Stimulated activated CD4-positive, alpha-beta T cell treated with anti-CD3 and anti-CD28 coated beads, TNF-alpha, amount 100 ng/mL, for 4 hours (primary cell): ENCODE measurements around the gene TBC1D14.
"Not testable (repeated sequence)": the region's sequence is repeated elsewhere in the genome, so short reads cannot be mapped to it uniquely, and the experiment has no call there.

Experiments
- DNase-seq, 3 experiments: peaks; one replicate each; pipeline ENCODE4 v3.0.0-alpha.2; 2020; ENCODE audit warnings: low read depth in 3 of 3

The TBC1D14 gene

GRCh38 chr4:6971536-6972374, 62.1 kb downstream of the TBC1D14 start:
- no peak for DNase-seq

GRCh38 chr4:6972375-6972650, 62.7 kb downstream of the TBC1D14 start:
- no peak for DNase-seq

DNA sequence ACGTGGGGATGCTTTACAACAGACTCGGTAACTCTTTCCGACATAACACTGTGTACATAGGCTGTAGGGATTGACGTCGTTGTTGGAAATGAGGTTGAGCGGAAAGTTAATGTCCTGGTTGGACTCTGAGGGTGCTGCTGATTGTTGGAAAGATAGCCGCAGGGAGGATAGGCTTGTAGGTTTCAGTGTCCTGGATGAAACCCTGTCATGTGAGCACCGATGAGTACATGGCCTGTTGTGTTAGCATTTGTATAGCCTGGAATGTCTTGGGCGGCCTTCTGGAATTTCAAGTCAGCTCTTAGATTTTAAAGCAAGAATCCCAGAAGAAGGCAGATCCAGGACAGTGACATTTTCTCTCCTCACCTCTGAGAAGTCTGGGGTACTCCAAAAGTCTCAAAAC, 63.3 kb downstream of the TBC1D14 start:
- no peak for DNase-seq

GRCh38 chr4:6974138-6974848, 64.7 kb downstream of the TBC1D14 start:
- DNase-seq: peak; percentile 58 to 68 (median 63)

DNA sequence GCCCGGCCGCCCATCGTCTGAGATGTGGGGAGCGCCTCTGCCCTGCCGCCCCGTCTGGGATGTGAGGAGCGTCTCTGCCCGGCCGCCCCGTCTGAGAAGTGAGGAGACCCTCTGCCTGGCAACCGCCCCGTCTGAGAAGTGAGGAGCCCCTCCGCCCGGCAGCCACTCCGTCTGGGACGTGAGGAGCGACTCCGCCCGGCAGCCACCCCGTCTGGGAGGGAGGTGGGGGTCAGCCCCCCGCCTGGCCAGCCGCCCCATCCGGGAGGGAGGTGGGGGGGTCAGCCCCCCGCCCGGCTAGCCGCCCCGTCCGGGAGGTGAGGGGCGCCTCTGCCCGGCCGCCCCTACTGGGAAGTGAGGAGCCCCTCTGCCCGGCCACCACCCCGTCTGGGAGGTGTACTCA, 68.2 kb downstream of the TBC1D14 start:
- DNase-seq: not testable (repeated sequence)

- no peak for DNase-seq
Observed at GRCh38 chr4:6983544-6984142, 74.0 kb downstream of the TBC1D14 start.

DNA sequence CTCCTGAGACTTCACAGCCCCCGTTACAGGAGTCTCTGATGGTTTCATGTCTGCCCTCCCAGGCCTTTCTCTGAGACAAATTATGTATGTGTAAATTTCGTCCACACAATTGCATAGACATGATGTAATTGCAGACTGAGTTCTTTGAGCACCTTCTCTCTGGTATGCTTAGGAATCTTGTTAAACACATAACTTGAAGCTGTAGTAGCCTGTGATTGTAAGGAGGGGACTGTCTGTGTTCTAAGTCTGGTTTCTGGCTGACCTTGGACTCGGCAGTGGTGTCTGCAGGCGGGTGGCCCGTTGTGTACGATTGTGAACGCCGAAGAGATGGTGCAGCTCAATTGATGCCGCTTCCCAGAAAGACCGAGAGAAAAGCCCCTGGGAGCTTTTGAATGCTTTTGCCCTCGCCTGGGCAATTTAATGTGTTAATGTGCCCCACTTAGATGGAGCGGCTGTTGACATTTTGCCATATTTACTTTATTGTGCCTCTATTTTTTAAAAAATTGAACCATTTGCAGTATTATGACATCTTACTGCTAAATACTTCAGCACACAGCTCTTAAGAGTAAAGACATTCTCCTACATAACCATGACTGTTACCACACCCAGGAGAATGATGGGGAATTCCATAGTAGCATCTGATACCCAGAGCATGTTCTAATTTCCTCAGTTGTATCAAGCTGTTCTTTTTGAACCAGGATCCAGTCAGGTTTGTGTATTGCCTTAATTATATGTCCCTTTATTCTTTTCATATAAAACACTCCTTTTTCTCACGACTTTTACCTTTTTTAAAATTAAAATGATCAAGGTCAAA, 75.2 kb downstream of the TBC1D14 start:
- DNase-seq: no peak

DNA sequence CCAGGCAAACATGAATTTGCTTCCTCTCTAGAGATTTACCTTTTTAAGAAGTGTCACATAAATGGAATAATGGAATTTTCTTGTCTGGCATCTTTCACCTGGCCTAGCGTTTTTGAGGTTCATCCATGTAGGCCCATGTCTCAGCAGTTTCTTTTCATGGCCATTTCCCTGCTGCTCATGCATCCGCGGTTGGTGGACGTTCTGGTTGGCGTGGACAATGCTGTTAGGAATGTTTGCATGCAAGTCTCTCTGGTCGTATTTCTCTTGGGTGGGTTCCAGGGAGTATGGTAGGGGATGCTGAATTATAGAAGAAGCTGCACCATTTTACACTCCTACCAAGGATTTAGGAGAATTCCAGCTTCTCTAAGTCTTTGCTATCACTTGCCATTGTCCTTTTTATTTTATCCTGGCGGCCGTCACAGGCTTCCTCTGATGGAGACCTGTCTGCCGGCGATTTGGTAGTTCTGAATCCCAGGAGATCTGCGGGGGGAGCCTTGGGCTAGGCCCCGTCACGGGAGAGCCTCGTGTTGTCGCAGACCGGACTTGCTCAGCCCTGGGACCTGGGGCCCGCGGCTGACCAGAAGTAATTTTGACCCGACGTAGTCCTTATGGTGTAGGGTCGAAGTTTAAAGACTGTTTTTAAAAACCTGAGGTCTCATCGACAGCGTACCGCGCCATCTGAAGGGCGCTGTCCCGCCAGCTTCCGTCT, 76.6 kb downstream of the TBC1D14 start:
- no peak for DNase-seq

DNA sequence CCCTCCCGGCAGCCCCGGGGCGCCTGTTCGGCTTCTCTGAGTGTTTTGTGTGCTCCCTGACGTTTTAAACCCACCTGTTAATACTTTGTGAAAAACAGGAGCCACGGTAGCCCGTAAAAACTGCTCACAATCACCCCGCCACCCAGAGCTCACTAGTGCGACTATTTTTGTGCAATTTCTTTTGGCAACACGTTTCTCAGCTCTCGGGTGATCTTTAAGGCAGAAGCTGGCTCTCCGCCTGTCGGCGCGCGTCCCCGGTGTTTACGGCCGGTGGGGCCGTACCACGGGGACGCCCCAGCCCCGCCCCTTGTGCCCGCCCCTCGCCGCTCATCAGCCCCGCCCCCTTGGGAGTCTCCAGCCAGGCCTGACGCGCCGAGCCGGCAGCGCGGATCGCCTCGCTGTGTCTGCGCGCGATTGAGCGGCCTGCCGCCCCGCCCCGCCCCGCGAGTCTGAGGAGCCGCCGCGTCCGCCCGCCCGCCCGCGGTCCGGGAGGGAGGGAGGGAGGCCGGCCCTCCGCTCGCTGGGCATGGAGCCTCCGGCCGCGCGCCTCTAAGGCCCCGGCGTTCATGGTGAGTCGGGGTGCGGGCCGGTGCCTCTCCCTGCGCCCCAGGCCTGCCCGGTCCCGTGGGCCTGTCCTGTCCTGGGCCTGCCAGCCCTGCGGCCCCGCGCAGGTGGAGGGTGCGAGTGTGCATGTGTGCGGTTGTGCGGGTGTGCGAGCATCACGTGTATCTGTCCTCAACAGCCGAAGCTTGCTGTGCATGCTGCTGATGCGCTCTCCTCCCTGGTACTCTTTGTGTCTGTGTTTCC, 77.4 kb downstream of the TBC1D14 start:
- peak; percentile 88 to 89 (median 88) for DNase-seq

- peak in 1 of 3 experiments; percentile 9 for DNase-seq
Observed at GRCh38 chr4:6987588-6987961, 77.9 kb downstream of the TBC1D14 start.

- no peak for DNase-seq
Observed at GRCh38 chr4:6988016-6988715, 78.5 kb downstream of the TBC1D14 start.

DNA sequence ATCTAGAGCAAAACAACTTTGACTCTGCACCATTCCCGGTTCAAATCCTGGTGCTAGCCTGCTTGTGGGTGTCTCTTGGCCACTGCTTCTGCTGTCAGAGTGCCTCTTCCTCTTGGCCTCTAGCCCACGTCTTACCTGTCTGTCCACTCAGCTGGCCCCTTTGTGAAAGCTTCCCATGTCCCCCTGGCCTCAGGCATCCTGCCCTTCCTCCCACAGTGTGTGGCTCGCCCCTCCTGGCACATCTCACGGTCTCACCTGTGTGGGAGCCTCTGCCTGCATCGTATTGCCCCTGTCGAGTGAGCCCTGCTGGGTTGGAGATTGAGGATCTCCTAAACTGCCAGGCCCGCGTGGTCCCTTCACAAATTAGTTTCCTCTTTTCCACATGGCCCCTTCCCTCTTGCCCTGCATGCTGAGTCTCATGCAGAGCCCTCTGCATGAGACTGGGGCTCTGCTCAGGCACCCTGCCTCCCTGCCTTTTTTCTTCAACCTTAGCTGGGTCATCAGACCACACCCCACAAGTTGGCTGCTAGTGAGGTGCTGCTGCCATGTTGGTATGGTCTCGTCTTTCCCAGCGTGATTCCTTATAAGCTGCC, 79.8 kb downstream of the TBC1D14 start:
- DNase-seq: no peak

DNA sequence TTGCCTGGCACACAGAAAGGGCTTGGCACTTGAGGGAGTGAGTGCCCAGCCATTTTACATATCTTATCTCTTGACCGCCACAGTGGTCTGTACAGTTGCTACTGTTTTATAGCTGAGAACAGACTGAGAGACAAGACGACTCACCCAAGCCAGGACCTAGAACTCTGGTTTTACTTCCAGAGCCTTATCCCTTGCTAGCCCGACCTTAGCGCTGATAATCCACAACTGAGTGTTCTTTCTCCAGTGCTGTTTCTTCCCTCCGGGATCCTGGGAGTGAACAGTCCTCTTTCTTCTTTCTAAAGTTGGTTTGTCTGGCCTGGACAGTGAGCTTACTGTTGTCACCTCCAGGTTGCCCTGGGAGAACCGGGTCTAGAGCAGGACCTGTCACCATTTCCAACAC, 81.0 kb downstream of the TBC1D14 start:
- DNase-seq: no peak

DNA sequence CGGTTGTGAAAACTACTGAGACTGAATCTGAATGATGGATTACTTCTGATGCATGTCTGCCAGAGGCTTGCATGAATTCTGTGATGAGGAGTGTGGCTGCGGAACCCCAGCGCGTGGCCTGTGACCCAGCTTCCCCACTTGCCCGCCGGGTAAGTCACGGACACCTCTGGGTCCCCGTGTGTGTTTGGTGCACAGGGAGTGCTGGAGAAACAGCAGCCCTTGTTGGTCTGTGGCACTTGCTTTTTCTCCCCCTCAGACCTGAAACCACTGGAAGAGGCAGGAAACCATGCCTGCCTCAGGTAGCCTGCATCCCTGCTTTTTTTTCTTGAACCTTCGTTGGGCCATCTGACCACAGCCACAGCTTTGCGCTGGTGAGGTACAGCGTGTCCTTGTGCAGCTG, 81.6 kb downstream of the TBC1D14 start:
- no peak for DNase-seq

GRCh38 chr4:6991771-6992557, 82.3 kb downstream of the TBC1D14 start:
- no peak for DNase-seq

GRCh38 chr4:6992728-6993677, 83.4 kb downstream of the TBC1D14 start:
- DNase-seq: no peak

DNA sequence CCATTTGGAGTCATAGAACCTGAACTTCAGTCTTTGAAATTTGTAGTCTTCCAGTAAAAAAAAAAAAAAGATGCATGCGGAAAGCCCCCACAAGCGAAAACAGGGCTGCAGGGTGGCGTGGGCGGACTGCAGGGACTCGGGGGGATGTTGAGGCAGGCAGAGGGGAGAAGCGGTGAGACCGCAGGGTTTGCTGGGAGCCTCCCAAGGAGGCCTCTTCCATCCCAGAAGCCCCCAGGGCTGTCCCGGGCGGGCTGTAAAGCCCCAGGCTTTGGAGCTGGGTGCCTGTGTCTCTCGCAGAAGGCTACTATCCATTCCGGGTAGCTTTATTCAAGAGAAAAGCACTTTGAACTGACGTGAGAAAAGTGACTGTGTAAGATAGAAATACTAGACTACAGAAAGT, 86.9 kb downstream of the TBC1D14 start:
- DNase-seq: no peak
